Transverse colon (tissue), 3 donors: Measurements from ENCODE around the gene CPVL.

Source experiments
- EP300 ChIP-seq: sonication (generic); formaldehyde crosslinking; IDR thresholded peaks from one replicate; pipeline ENCODE4 v1.6.1; 2017; ENCODE audit warnings: antibody characterized with exemption, low read depth
- TF ChIP-seq, protein P1 (sequence below), 5 experiments: fragments of 200-600 bp in 3 of 5; fragments of 450-650 bp in 2 of 5; sonication (generic) in 3 of 5; IDR thresholded peaks; 1 replicate in 2 of 5; 2 replicates in 3 of 5; pipeline ENCODE4 v1.5.1; 2016 to 2017; ENCODE audit warnings: antibody characterized with exemption in 5 of 5, inconsistent platforms in 3 of 5, mild to moderate bottlenecking in 2 of 5, moderate library complexity in 1 of 5

GRCh38 chr7:29043576-29043975, 102.8 kb downstream of the CPVL start:
- TF ChIP-seq, protein P1, sequence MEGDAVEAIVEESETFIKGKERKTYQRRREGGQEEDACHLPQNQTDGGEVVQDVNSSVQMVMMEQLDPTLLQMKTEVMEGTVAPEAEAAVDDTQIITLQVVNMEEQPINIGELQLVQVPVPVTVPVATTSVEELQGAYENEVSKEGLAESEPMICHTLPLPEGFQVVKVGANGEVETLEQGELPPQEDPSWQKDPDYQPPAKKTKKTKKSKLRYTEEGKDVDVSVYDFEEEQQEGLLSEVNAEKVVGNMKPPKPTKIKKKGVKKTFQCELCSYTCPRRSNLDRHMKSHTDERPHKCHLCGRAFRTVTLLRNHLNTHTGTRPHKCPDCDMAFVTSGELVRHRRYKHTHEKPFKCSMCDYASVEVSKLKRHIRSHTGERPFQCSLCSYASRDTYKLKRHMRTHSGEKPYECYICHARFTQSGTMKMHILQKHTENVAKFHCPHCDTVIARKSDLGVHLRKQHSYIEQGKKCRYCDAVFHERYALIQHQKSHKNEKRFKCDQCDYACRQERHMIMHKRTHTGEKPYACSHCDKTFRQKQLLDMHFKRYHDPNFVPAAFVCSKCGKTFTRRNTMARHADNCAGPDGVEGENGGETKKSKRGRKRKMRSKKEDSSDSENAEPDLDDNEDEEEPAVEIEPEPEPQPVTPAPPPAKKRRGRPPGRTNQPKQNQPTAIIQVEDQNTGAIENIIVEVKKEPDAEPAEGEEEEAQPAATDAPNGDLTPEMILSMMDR (IDR thresholded peaks at IDR 0.05): no peak
- TF ChIP-seq EP300: no peak
